GM23338 (cell line): ENCODE measurements around the gene SLC23A2. TPM values are rescaled to one million over a fixed set of nuclear protein-coding genes. Genes with fewer than 3 reads are reported as not detected.

ENCODE experiments used
- ATAC-seq: fragments of 200-7000 bp; cut with Tn5 transposase; 3 replicates; pipeline ENCODE4 v1.9.1; 2020
- DNase-seq: peaks from one replicate; pipeline ENCODE4 v3.0.0-alpha.2; 2015; ENCODE audit warnings: low spot score
- H2AFZ ChIP-seq: fragments of 200-600 bp; sonication (generic); 2 replicates; pipeline ENCODE4 v1.8.0; 2016; ENCODE audit warnings: antibody characterized with exemption, mild to moderate bottlenecking, moderate library complexity
- H3F3A ChIP-seq: fragments of 200-600 bp; sonication (generic); replicated peaks from 2 replicates; pipeline ENCODE4 v1.8.0; 2017; ENCODE audit warnings: antibody characterized with exemption, mixed run types, low read depth
- H3K27ac ChIP-seq: fragments of 200-600 bp; sonication (generic); 2 replicates; pipeline ENCODE4 v1.6.1; 2016; ENCODE audit warnings: low read depth
- H3K27me3 ChIP-seq: fragments of 200-600 bp; sonication (generic); 2 replicates; pipeline ENCODE4 v1.8.0; 2016; ENCODE audit warnings: mild to moderate bottlenecking, mixed run types, moderate library complexity; ENCODE audit not compliant: insufficient read depth
- H3K36me3 ChIP-seq: fragments of 200-600 bp; sonication (generic); 2 replicates; pipeline ENCODE4 v1.8.0; 2016; ENCODE audit warnings: mild to moderate bottlenecking; ENCODE audit not compliant: insufficient read depth
- H3K4me1 ChIP-seq: fragments of 200-600 bp; sonication (generic); 2 replicates; pipeline ENCODE4 v1.8.0; 2016; ENCODE audit warnings: mild to moderate bottlenecking, moderate library complexity; ENCODE audit not compliant: insufficient read depth
- H3K4me2 ChIP-seq: fragments of 200-600 bp; sonication (generic); 2 replicates; pipeline ENCODE4 v1.7.1; 2017; ENCODE audit warnings: mixed run types
- H3K4me3 ChIP-seq: fragments of 200-600 bp; sonication (generic); 2 replicates; pipeline ENCODE4 v1.6.1; 2016; ENCODE audit warnings: mixed run types
- H3K79me2 ChIP-seq: fragments of 200-600 bp; sonication (generic); replicated peaks from 2 replicates; pipeline ENCODE4 v1.8.0; 2017; ENCODE audit warnings: mild to moderate bottlenecking; ENCODE audit not compliant: insufficient read depth
- H3K9me2 ChIP-seq: fragments of 200-600 bp; sonication (generic); 2 replicates; pipeline ENCODE4 v1.8.0; 2017; ENCODE audit not compliant: insufficient read depth
- H4K20me1 ChIP-seq: fragments of 200-600 bp; sonication (generic); replicated peaks from 2 replicates; pipeline ENCODE4 v1.8.0; 2017; ENCODE audit warnings: mild to moderate bottlenecking; ENCODE audit not compliant: insufficient read depth
- H3K27ac Mint-ChIP-seq: 2 replicates; pipeline ENCODE4 v1.8.0; 2020; ENCODE audit warnings: inconsistent platforms, mild to moderate bottlenecking, moderate library complexity, mixed read lengths
- H3K27me3 Mint-ChIP-seq: 3 replicates; pipeline ENCODE4 v1.8.0; 2022; ENCODE audit warnings: low read depth, mild to moderate bottlenecking, moderate library complexity, mixed read lengths, inconsistent platforms; ENCODE audit not compliant: insufficient read depth, poor library complexity
- H3K36me3 Mint-ChIP-seq: 3 replicates; pipeline ENCODE4 v1.8.0; 2021; ENCODE audit warnings: low read depth, mild to moderate bottlenecking, inconsistent platforms, moderate library complexity, mixed read lengths
- H3K4me1 Mint-ChIP-seq: 3 replicates; pipeline ENCODE4 v1.8.0; 2020; ENCODE audit warnings: mild to moderate bottlenecking, inconsistent platforms, mixed read lengths
- H3K4me3 Mint-ChIP-seq: 3 replicates; pipeline ENCODE4 v1.8.0; 2021; ENCODE audit warnings: moderate library complexity, mild to moderate bottlenecking, inconsistent platforms, mixed read lengths
- H3K9me3 Mint-ChIP-seq: 3 replicates; pipeline ENCODE4 v1.8.0; 2020; ENCODE audit warnings: moderate library complexity, mild to moderate bottlenecking, inconsistent platforms, mixed read lengths
- CTCF ChIP-seq, 2 experiments: fragments of 200-600 bp in 1 of 2; sonication (generic) in 1 of 2; conservative IDR thresholded peaks; 2 replicates each; pipeline versions ENCODE4 v1.5.1 to v1.6.1; 2016 to 2017; ENCODE audit warnings: antibody characterized with exemption in 2 of 2, low read depth in 2 of 2, mild to moderate bottlenecking in 2 of 2, moderate library complexity in 1 of 2
- EZH2 ChIP-seq: fragments of 200-600 bp; sonication (generic); IDR thresholded peaks from one replicate; pipeline ENCODE4 v1.8.0; 2017; ENCODE audit warnings: antibody characterized with exemption, mild to moderate bottlenecking, low read depth; ENCODE audit not compliant: unreplicated experiment
- NANOG ChIP-seq: IDR thresholded peaks from 2 replicates; pipeline ENCODE4 v1.6.1; 2016; ENCODE audit warnings: antibody characterized with exemption, borderline replicate concordance
- POLR2AphosphoS5 ChIP-seq: IDR thresholded peaks from 2 replicates; pipeline ENCODE4 v1.6.1; 2016; ENCODE audit warnings: antibody characterized with exemption, low read depth
- polyA plus RNA-seq: library from polyadenylated mRNA; unstranded; fragments of >200 nt; fragmentation: Nextera tagmentation; extraction: Ambion mirVana; gene quantifications from 2 replicates; pipeline ENCODE4 v1.2.1, GENCODE V29; 2016
- total RNA-seq: library from RNA; depleted of rRNA; stranded (reverse); fragments of >200 nt; shearing (Covaris generic); gene quantifications from 2 replicates; pipeline ENCODE4 v1.2.3, GENCODE V29; 2014
- TF ChIP-seq, protein P1 (sequence below): fragments of 250-450 bp; sonication (Bioruptor Pico); IDR thresholded peaks from 2 replicates; pipeline ENCODE4 v1.5.0; 2020; ENCODE audit warnings: mild to moderate bottlenecking, moderate library complexity

The SLC23A2 gene
- total and polyA plus RNA-seq, 2 experiments from 2014 or later: 4.4 to 20.2 TPM

DNA sequence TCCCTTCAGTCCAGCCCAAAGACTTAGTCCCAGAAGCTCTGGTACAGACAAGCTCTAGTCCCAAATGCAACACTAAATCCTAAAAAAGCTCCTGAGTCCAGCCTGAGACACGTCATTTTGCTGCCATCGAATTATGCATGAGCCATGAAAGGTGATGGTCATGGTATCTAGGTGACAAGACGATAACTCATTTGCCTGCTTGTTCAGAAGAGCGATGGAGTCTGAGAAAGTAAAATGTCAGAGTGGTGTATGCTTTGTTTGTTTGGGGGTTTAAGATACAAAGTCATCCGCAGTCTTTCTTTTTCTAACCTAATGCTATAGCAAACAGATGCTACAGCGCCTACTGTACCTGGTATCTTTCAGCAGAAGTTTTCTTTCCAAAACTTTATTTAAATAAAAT, 54.7 kb downstream of the SLC23A2 start (continued):
- no peak for TF ChIP-seq CTCF (conservative IDR thresholded peaks at IDR 0.05; ENCODE audit: low read depth in 2 of 2)
- TF ChIP-seq POLR2AphosphoS5: no peak

- Histone ChIP-seq H3F3A (no peaks in the 10 kb centered on the region), H4K20me1 (peaks cover 4% of the 10 kb centered on the region; the same call in 1 of the 2 replicates), H3K79me2 (0 out of 2 replicates have a peak, but pooled peaks cover 3% of the 10 kb centered on the region), H3K4me1 (peaks cover 17% of the 10 kb centered on the region), H3K4me2 (no peak overlapping the region), H3K27ac (no peak overlapping the region), H3K4me3 (no peak overlapping the region), H3K36me3 (no peaks in the 10 kb centered on the region), H3K27me3 (no peaks in the 10 kb centered on the region), H3K9me2 (no peaks in the 10 kb centered on the region), H2AFZ (no peak overlapping the region)
- peaks cover 22% of the 10 kb centered on the region for H3K4me1 Mint-ChIP-seq
- no peaks in the 10 kb centered on the region for H3K27me3 Mint-ChIP-seq
- H3K4me3 Mint-ChIP-seq: no peak overlapping the region
- TF ChIP-seq NANOG: no peak
- TF ChIP-seq, protein P1, sequence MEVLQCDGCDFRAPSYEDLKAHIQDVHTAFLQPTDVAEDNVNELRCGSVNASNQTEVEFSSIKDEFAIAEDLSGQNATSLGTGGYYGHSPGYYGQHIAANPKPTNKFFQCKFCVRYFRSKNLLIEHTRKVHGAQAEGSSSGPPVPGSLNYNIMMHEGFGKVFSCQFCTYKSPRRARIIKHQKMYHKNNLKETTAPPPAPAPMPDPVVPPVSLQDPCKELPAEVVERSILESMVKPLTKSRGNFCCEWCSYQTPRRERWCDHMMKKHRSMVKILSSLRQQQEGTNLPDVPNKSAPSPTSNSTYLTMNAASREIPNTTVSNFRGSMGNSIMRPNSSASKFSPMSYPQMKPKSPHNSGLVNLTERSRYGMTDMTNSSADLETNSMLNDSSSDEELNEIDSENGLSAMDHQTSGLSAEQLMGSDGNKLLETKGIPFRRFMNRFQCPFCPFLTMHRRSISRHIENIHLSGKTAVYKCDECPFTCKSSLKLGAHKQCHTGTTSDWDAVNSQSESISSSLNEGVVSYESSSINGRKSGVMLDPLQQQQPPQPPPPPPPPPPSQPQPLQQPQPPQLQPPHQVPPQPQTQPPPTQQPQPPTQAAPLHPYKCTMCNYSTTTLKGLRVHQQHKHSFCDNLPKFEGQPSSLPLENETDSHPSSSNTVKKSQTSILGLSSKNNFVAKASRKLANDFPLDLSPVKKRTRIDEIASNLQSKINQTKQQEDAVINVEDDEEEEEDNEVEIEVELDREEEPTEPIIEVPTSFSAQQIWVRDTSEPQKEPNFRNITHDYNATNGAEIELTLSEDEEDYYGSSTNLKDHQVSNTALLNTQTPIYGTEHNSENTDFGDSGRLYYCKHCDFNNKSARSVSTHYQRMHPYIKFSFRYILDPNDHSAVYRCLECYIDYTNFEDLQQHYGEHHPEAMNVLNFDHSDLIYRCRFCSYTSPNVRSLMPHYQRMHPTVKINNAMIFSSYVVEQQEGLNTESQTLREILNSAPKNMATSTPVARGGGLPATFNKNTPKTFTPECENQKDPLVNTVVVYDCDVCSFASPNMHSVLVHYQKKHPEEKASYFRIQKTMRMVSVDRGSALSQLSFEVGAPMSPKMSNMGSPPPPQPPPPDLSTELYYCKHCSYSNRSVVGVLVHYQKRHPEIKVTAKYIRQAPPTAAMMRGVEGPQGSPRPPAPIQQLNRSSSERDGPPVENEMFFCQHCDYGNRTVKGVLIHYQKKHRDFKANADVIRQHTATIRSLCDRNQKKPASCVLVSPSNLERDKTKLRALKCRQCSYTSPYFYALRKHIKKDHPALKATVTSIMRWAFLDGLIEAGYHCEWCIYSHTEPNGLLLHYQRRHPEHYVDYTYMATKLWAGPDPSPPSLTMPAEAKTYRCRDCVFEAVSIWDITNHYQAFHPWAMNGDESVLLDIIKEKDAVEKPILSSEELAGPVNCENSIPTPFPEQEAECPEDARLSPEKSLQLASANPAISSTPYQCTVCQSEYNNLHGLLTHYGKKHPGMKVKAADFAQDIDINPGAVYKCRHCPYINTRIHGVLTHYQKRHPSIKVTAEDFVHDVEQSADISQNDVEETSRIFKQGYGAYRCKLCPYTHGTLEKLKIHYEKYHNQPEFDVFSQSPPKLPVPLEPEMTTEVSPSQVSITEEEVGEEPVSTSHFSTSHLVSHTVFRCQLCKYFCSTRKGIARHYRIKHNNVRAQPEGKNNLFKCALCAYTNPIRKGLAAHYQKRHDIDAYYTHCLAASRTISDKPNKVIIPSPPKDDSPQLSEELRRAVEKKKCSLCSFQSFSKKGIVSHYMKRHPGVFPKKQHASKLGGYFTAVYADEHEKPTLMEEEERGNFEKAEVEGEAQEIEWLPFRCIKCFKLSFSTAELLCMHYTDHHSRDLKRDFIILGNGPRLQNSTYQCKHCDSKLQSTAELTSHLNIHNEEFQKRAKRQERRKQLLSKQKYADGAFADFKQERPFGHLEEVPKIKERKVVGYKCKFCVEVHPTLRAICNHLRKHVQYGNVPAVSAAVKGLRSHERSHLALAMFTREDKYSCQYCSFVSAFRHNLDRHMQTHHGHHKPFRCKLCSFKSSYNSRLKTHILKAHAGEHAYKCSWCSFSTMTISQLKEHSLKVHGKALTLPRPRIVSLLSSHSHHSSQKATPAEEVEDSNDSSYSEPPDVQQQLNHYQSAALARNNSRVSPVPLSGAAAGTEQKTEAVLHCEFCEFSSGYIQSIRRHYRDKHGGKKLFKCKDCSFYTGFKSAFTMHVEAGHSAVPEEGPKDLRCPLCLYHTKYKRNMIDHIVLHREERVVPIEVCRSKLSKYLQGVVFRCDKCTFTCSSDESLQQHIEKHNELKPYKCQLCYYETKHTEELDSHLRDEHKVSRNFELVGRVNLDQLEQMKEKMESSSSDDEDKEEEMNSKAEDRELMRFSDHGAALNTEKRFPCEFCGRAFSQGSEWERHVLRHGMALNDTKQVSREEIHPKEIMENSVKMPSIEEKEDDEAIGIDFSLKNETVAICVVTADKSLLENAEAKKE (CRISPR knock-in tag): no peak
- no peak for TF ChIP-seq EZH2
- H3K9me3 Mint-ChIP-seq: no peaks in the 10 kb centered on the region
- ATAC-seq (no peak), DNase-seq (no peak)
- peak overlapping the region; percentile 16 for H3K27ac Mint-ChIP-seq
- no peaks in the 10 kb centered on the region for H3K36me3 Mint-ChIP-seq
Observed at GRCh38 chr20:4944518-4945313, 56.6 kb downstream of the SLC23A2 start.
